WTC11 (cell line): Measurements from ENCODE around the gene ITPRID2. TPM values are rescaled to one million over a fixed set of nuclear protein-coding genes. Genes with fewer than 3 reads are reported as not detected.

Experiments used
- ATAC-seq: fragments of 200-7000 bp; cut with Tn5 transposase; 2 replicates; pipeline ENCODE4 v1.10.0; 2021; ENCODE audit warnings: mild to moderate bottlenecking, moderate library complexity
- CTCF ChIA-PET: fragments of 300-600 bp; sonication (Branson Sonifier 250); formaldehyde crosslinking; loops from one replicate; lab custom pipeline; 2021; ENCODE audit warnings: antibody characterized with exemption; lab: Charles Lee
- POLR2A ChIA-PET: fragments of 350-600 bp; sonication (Branson Sonifier 250); formaldehyde crosslinking; loops from one replicate; lab custom pipeline; 2021; ENCODE audit warnings: antibody characterized with exemption; lab: Charles Lee
- DNase-seq: peaks from one replicate; pipeline ENCODE4 v3.0.0; 2021; ENCODE audit warnings: low spot score
- H3K27ac Mint-ChIP-seq: 2 replicates; pipeline ENCODE4 v1.8.0; 2021; ENCODE audit warnings: mixed read lengths
- H3K27me3 Mint-ChIP-seq: 2 replicates; pipeline ENCODE4 v1.8.0; 2021; ENCODE audit warnings: low read depth, mild to moderate bottlenecking, moderate library complexity, mixed read lengths
- H3K36me3 Mint-ChIP-seq: 2 replicates; pipeline ENCODE4 v1.8.0; 2021; ENCODE audit warnings: mixed read lengths
- H3K4me1 Mint-ChIP-seq: 2 replicates; pipeline ENCODE4 v1.8.0; 2022; ENCODE audit warnings: mixed read lengths
- H3K4me3 Mint-ChIP-seq: 2 replicates; pipeline ENCODE4 v1.8.0; 2021; ENCODE audit warnings: mild to moderate bottlenecking, moderate library complexity, mixed read lengths
- H3K9me3 Mint-ChIP-seq: 2 replicates; pipeline ENCODE4 v1.8.0; 2021; ENCODE audit warnings: mixed read lengths
- CREB1 ChIP-seq: sonication (generic); formaldehyde crosslinking; IDR thresholded peaks from 2 replicates; pipeline ENCODE4 v1.8.0; 2023; ENCODE audit warnings: mild to moderate bottlenecking, missing genetic modification reagents
- EMX1 ChIP-seq: fragments of 250-450 bp; sonication (Bioruptor Pico); IDR thresholded peaks from 2 replicates; pipeline ENCODE4 v1.8.0; 2021; ENCODE audit warnings: mild to moderate bottlenecking
- IRF2 ChIP-seq: sonication (generic); formaldehyde crosslinking; IDR thresholded peaks from 2 replicates; pipeline ENCODE4 v1.8.0; 2022; ENCODE audit warnings: low read depth, missing genetic modification reagents, borderline replicate concordance
- SMAD4 ChIP-seq: sonication (generic); formaldehyde crosslinking; IDR thresholded peaks from 2 replicates; pipeline ENCODE4 v1.8.0; 2022; ENCODE audit warnings: mild to moderate bottlenecking, missing genetic modification reagents
- STAT6 ChIP-seq: sonication (generic); formaldehyde crosslinking; conservative IDR thresholded peaks from 2 replicates; pipeline ENCODE4 v1.8.1; 2023; ENCODE audit warnings: mild to moderate bottlenecking, low read depth, missing genetic modification reagents, moderate library complexity
- TCF7 ChIP-seq: sonication (generic); formaldehyde crosslinking; IDR thresholded peaks from 2 replicates; pipeline ENCODE4 v1.8.0; 2022; ENCODE audit warnings: mild to moderate bottlenecking, low read depth, missing genetic modification reagents, moderate library complexity
- ZNF138 ChIP-seq: sonication (generic); formaldehyde crosslinking; conservative IDR thresholded peaks from 2 replicates; pipeline ENCODE4 v1.8.1; 2022; ENCODE audit warnings: mild to moderate bottlenecking, moderate library complexity, missing genetic modification reagents
- ZNF219 ChIP-seq: sonication (generic); formaldehyde crosslinking; IDR thresholded peaks from 2 replicates; pipeline ENCODE4 v1.8.0; 2023; ENCODE audit warnings: missing genetic modification reagents, mild to moderate bottlenecking, borderline replicate concordance
- ZNF396 ChIP-seq: fragments of 250-450 bp; sonication (Bioruptor Pico); IDR thresholded peaks from 2 replicates; pipeline ENCODE4 v1.8.0; 2021; ENCODE audit warnings: mild to moderate bottlenecking, moderate library complexity, borderline replicate concordance
- ZNF671 ChIP-seq: fragments of 250-450 bp; sonication (Bioruptor Pico); IDR thresholded peaks from 2 replicates; pipeline ENCODE4 v1.8.0; 2021; ENCODE audit warnings: mild to moderate bottlenecking
- total RNA-seq: library from RNA; stranded (reverse); gene quantifications from 3 replicates; pipeline ENCODE4 v1.2.3, GENCODE V29; 2021
- TF ChIP-seq, protein P1 (sequence below): sonication (generic); formaldehyde crosslinking; IDR thresholded peaks from 2 replicates; pipeline ENCODE4 v1.8.1; 2023; ENCODE audit warnings: mild to moderate bottlenecking, missing genetic modification reagents
- TF ChIP-seq, protein P2 (sequence below): sonication (generic); formaldehyde crosslinking; IDR thresholded peaks from 2 replicates; pipeline ENCODE4 v1.8.0; 2023; ENCODE audit warnings: missing genetic modification reagents, mild to moderate bottlenecking, borderline replicate concordance
- TF ChIP-seq, protein P3 (sequence below): sonication (generic); formaldehyde crosslinking; conservative IDR thresholded peaks from 2 replicates; pipeline ENCODE4 v1.8.1; 2022; ENCODE audit warnings: mild to moderate bottlenecking, missing genetic modification reagents
- TF ChIP-seq, protein P4 (sequence below): sonication (generic); formaldehyde crosslinking; IDR thresholded peaks from 2 replicates; pipeline ENCODE4 v1.8.1; 2023; ENCODE audit warnings: mild to moderate bottlenecking, missing genetic modification reagents, moderate library complexity
- TF ChIP-seq, protein P5 (sequence below): sonication (generic); formaldehyde crosslinking; IDR thresholded peaks from 2 replicates; pipeline ENCODE4 v1.8.0; 2022; ENCODE audit warnings: mild to moderate bottlenecking, missing genetic modification reagents
- TF ChIP-seq, protein P6 (sequence below): sonication (generic); formaldehyde crosslinking; IDR thresholded peaks from 2 replicates; pipeline ENCODE4 v1.8.0; 2022; ENCODE audit warnings: missing genetic modification reagents
- TF ChIP-seq, protein P7 (sequence below): sonication (generic); formaldehyde crosslinking; IDR thresholded peaks from 2 replicates; pipeline ENCODE4 v1.8.1; 2022; ENCODE audit warnings: mild to moderate bottlenecking, missing genetic modification reagents, moderate library complexity, borderline replicate concordance

Gene ITPRID2
- total RNA-seq, 1 experiment from 2014 or later = 19.4 TPM

DNA sequence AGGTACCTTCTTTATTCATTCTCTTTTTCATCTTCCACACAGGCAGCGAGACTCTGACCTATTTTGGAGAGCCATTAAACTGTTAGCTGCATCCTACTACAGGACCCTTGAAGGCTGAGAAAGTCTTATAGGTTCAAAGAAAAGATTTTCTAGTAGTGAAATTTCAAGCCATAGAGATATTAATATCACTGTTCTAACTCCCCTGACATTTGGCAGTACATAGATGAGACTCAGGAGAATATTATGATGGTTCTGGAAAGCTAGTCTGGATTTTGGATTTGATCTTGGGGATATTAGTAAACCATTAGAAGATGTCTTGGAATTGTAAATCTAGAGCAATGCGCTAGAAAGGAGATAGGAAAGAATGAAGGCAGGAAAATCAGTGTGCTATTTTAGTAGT, 1.3 kb upstream of the ITPRID2 start (continued):
- TF ChIP-seq STAT6 (CRISPR knock-in tag) (no peak), EMX1 (CRISPR knock-in tag) (no peak), ZNF138 (no peak), IRF2 (CRISPR knock-in tag) (no peak), TCF7 (CRISPR knock-in tag) (no peak)
- TF ChIP-seq, protein P1, sequence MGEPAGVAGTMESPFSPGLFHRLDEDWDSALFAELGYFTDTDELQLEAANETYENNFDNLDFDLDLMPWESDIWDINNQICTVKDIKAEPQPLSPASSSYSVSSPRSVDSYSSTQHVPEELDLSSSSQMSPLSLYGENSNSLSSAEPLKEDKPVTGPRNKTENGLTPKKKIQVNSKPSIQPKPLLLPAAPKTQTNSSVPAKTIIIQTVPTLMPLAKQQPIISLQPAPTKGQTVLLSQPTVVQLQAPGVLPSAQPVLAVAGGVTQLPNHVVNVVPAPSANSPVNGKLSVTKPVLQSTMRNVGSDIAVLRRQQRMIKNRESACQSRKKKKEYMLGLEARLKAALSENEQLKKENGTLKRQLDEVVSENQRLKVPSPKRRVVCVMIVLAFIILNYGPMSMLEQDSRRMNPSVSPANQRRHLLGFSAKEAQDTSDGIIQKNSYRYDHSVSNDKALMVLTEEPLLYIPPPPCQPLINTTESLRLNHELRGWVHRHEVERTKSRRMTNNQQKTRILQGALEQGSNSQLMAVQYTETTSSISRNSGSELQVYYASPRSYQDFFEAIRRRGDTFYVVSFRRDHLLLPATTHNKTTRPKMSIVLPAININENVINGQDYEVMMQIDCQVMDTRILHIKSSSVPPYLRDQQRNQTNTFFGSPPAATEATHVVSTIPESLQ (CRISPR knock-in tag) = no peak

- Mint-ChIP-seq H3K9me3 (no peaks in the 10 kb centered on the region), H3K27ac (peak overlapping the region; percentile 92), H3K4me1 (peaks cover 22% of the 10 kb centered on the region), H3K27me3 (peaks cover 9% of the 10 kb centered on the region), H3K4me3 (peak overlapping the region; percentile 95), H3K36me3 (no peaks in the 10 kb centered on the region)
- peak; percentile 57 for ATAC-seq
- POLR2A ChIA-PET = no interaction called here
- CTCF ChIA-PET = interaction anchor here (0.5 to 1.3 kb wide), 11 partner anchors 21 to 278 kb away, joined by 3 to 6 read pairs (median 3); no protein-coding TSS in a partner anchor
- peak; percentile 56 for DNase-seq
- TF ChIP-seq ZNF671 (CRISPR knock-in tag) (no peak), CREB1 (CRISPR knock-in tag) (0 out of 2 replicates have a peak, but pooled peaks have one; percentile 46), SMAD4 (CRISPR knock-in tag) (0 out of 2 replicates have a peak, but pooled peaks have one; percentile 42), ZNF396 (CRISPR knock-in tag) (no peak), ZNF219 (CRISPR knock-in tag) (peak; percentile 84; the same call in 1 of the 2 replicates)
- TF ChIP-seq, protein P2, sequence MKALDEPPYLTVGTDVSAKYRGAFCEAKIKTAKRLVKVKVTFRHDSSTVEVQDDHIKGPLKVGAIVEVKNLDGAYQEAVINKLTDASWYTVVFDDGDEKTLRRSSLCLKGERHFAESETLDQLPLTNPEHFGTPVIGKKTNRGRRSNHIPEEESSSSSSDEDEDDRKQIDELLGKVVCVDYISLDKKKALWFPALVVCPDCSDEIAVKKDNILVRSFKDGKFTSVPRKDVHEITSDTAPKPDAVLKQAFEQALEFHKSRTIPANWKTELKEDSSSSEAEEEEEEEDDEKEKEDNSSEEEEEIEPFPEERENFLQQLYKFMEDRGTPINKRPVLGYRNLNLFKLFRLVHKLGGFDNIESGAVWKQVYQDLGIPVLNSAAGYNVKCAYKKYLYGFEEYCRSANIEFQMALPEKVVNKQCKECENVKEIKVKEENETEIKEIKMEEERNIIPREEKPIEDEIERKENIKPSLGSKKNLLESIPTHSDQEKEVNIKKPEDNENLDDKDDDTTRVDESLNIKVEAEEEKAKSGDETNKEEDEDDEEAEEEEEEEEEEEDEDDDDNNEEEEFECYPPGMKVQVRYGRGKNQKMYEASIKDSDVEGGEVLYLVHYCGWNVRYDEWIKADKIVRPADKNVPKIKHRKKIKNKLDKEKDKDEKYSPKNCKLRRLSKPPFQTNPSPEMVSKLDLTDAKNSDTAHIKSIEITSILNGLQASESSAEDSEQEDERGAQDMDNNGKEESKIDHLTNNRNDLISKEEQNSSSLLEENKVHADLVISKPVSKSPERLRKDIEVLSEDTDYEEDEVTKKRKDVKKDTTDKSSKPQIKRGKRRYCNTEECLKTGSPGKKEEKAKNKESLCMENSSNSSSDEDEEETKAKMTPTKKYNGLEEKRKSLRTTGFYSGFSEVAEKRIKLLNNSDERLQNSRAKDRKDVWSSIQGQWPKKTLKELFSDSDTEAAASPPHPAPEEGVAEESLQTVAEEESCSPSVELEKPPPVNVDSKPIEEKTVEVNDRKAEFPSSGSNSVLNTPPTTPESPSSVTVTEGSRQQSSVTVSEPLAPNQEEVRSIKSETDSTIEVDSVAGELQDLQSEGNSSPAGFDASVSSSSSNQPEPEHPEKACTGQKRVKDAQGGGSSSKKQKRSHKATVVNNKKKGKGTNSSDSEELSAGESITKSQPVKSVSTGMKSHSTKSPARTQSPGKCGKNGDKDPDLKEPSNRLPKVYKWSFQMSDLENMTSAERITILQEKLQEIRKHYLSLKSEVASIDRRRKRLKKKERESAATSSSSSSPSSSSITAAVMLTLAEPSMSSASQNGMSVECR (CRISPR knock-in tag) = peak; percentile 54; the same call in 1 of the 2 replicates
- TF ChIP-seq, protein P3, sequence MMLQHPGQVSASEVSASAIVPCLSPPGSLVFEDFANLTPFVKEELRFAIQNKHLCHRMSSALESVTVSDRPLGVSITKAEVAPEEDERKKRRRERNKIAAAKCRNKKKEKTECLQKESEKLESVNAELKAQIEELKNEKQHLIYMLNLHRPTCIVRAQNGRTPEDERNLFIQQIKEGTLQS (CRISPR knock-in tag) = no peak
- TF ChIP-seq, protein P4, sequence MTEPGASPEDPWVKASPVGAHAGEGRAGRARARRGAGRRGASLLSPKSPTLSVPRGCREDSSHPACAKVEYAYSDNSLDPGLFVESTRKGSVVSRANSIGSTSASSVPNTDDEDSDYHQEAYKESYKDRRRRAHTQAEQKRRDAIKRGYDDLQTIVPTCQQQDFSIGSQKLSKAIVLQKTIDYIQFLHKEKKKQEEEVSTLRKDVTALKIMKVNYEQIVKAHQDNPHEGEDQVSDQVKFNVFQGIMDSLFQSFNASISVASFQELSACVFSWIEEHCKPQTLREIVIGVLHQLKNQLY (CRISPR knock-in tag) = 0 out of 2 replicates have a peak, but pooled peaks have one; percentile 71
- TF ChIP-seq, protein P5, sequence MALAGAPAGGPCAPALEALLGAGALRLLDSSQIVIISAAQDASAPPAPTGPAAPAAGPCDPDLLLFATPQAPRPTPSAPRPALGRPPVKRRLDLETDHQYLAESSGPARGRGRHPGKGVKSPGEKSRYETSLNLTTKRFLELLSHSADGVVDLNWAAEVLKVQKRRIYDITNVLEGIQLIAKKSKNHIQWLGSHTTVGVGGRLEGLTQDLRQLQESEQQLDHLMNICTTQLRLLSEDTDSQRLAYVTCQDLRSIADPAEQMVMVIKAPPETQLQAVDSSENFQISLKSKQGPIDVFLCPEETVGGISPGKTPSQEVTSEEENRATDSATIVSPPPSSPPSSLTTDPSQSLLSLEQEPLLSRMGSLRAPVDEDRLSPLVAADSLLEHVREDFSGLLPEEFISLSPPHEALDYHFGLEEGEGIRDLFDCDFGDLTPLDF = peak; percentile 70
- TF ChIP-seq, protein P6, sequence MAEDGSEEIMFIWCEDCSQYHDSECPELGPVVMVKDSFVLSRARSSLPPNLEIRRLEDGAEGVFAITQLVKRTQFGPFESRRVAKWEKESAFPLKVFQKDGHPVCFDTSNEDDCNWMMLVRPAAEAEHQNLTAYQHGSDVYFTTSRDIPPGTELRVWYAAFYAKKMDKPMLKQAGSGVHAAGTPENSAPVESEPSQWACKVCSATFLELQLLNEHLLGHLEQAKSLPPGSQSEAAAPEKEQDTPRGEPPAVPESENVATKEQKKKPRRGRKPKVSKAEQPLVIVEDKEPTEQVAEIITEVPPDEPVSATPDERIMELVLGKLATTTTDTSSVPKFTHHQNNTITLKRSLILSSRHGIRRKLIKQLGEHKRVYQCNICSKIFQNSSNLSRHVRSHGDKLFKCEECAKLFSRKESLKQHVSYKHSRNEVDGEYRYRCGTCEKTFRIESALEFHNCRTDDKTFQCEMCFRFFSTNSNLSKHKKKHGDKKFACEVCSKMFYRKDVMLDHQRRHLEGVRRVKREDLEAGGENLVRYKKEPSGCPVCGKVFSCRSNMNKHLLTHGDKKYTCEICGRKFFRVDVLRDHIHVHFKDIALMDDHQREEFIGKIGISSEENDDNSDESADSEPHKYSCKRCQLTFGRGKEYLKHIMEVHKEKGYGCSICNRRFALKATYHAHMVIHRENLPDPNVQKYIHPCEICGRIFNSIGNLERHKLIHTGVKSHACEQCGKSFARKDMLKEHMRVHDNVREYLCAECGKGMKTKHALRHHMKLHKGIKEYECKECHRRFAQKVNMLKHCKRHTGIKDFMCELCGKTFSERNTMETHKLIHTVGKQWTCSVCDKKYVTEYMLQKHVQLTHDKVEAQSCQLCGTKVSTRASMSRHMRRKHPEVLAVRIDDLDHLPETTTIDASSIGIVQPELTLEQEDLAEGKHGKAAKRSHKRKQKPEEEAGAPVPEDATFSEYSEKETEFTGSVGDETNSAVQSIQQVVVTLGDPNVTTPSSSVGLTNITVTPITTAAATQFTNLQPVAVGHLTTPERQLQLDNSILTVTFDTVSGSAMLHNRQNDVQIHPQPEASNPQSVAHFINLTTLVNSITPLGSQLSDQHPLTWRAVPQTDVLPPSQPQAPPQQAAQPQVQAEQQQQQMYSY = no peak
- TF ChIP-seq, protein P7, sequence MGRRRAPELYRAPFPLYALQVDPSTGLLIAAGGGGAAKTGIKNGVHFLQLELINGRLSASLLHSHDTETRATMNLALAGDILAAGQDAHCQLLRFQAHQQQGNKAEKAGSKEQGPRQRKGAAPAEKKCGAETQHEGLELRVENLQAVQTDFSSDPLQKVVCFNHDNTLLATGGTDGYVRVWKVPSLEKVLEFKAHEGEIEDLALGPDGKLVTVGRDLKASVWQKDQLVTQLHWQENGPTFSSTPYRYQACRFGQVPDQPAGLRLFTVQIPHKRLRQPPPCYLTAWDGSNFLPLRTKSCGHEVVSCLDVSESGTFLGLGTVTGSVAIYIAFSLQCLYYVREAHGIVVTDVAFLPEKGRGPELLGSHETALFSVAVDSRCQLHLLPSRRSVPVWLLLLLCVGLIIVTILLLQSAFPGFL = peak; percentile 94; the same call in 1 of the 2 replicates
Measured at GRCh38 chr2:181891966-181892798, 652 bp downstream of the ITPRID2 start.
